ENCODE measurements around the gene IRF7.

DNA sequence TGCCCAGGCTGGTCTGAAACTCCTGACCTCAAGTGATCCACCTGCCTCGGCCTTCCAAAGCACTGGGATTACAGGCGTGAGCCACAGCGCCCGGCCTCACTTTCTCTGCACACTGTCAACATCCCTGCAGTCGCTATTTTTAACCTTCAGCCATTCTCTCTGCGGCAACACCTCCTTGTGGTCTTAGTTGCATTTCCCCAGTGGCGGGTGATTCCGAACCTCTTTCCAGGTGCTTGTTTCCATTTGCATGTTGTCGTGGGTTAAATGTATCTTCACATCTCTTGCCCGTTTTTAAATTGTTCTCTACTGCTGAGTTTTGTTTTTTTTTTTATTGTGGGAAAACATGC is 13.5 kb upstream of the IRF7 start:
- TF ChIP-seq, protein P1, sequence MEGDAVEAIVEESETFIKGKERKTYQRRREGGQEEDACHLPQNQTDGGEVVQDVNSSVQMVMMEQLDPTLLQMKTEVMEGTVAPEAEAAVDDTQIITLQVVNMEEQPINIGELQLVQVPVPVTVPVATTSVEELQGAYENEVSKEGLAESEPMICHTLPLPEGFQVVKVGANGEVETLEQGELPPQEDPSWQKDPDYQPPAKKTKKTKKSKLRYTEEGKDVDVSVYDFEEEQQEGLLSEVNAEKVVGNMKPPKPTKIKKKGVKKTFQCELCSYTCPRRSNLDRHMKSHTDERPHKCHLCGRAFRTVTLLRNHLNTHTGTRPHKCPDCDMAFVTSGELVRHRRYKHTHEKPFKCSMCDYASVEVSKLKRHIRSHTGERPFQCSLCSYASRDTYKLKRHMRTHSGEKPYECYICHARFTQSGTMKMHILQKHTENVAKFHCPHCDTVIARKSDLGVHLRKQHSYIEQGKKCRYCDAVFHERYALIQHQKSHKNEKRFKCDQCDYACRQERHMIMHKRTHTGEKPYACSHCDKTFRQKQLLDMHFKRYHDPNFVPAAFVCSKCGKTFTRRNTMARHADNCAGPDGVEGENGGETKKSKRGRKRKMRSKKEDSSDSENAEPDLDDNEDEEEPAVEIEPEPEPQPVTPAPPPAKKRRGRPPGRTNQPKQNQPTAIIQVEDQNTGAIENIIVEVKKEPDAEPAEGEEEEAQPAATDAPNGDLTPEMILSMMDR (conservative IDR thresholded peaks at IDR 0.05; ENCODE audit: low read depth, low read length) = no peak
- no peak for TF ChIP-seq CEBPB (IDR thresholded peaks at IDR 0.05; ENCODE audit: low read depth, low read length)
- no peak for TF ChIP-seq POLR2A (IDR thresholded peaks at IDR 0.05; ENCODE audit: low read depth, low read length)
- no peak for TF ChIP-seq MAZ (IDR thresholded peaks at IDR 0.05; ENCODE audit: borderline replicate concordance, low read depth, low read length)
- no peak for TF ChIP-seq RFX5 (IDR thresholded peaks at IDR 0.05; ENCODE audit: low read depth, low read length)
- TF ChIP-seq, protein P2, sequence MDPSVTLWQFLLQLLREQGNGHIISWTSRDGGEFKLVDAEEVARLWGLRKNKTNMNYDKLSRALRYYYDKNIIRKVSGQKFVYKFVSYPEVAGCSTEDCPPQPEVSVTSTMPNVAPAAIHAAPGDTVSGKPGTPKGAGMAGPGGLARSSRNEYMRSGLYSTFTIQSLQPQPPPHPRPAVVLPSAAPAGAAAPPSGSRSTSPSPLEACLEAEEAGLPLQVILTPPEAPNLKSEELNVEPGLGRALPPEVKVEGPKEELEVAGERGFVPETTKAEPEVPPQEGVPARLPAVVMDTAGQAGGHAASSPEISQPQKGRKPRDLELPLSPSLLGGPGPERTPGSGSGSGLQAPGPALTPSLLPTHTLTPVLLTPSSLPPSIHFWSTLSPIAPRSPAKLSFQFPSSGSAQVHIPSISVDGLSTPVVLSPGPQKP (IDR thresholded peaks at IDR 0.05; ENCODE audit: borderline replicate concordance, low read depth, low read length) = no peak
- no peak for TF ChIP-seq SMC3 (IDR thresholded peaks at IDR 0.05; ENCODE audit: low read depth, low read length)
- TF ChIP-seq, protein P3, sequence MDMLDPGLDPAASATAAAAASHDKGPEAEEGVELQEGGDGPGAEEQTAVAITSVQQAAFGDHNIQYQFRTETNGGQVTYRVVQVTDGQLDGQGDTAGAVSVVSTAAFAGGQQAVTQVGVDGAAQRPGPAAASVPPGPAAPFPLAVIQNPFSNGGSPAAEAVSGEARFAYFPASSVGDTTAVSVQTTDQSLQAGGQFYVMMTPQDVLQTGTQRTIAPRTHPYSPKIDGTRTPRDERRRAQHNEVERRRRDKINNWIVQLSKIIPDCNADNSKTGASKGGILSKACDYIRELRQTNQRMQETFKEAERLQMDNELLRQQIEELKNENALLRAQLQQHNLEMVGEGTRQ (IDR thresholded peaks at IDR 0.05; ENCODE audit: low read depth, low read length) = no peak
